Cardiac muscle cell (in vitro differentiated cells and primary cell): ENCODE results near the gene MIOS. TPM values are rescaled to one million over a fixed set of nuclear protein-coding genes. Genes with fewer than 3 reads are reported as not detected.

Source experiments
- DNase-seq, 2 donors: peaks; one replicate each; pipeline versions ENCODE4 v3.0.0 to v3.0.0-alpha.2; 2010 to 2017; ENCODE audit warnings: low read depth in 1 of 2, low spot score in 1 of 2
- H3K27ac ChIP-seq: fragments of 200-600 bp; sonication (generic); 2 replicates; pipeline ENCODE4 v1.5.1; 2016
- H3K27me3 ChIP-seq: fragments of 200-600 bp; sonication (generic); 2 replicates; pipeline ENCODE4 v1.6.0; 2016; ENCODE audit warnings: control low read depth
- H3K36me3 ChIP-seq: fragments of 200-600 bp; sonication (generic); 2 replicates; pipeline ENCODE4 v1.5.1; 2016; ENCODE audit warnings: control low read depth
- H3K4me1 ChIP-seq: fragments of 200-600 bp; sonication (generic); 2 replicates; pipeline ENCODE4 v1.8.1; 2017; ENCODE audit warnings: low read depth, mild to moderate bottlenecking, mixed run types
- H3K4me3 ChIP-seq: fragments of 200-600 bp; sonication (generic); 2 replicates; pipeline ENCODE4 v1.5.1; 2016; ENCODE audit warnings: mild to moderate bottlenecking
- H3K9me3 ChIP-seq: fragments of 200-600 bp; sonication (generic); 2 replicates; pipeline ENCODE4 v1.5.1; 2017; ENCODE audit warnings: low read depth, mild to moderate bottlenecking, control low read depth
- CTCF ChIP-seq: IDR thresholded peaks from 2 replicates; pipeline ENCODE4 v1.5.1; 2012; ENCODE audit warnings: low read depth, mild to moderate bottlenecking, low read length
- polyA plus RNA-seq: library from polyadenylated mRNA; unstranded; fragments of >200 nt; fragmentation: Nextera tagmentation; extraction: Ambion mirVana; gene quantifications from 2 replicates; pipeline ENCODE4 v1.2.1, GENCODE V29; 2016
- total RNA-seq: library from RNA; depleted of rRNA; stranded (reverse); fragments of >200 nt; gene quantifications from 2 replicates; pipeline ENCODE4 v1.2.3, GENCODE V29; 2016

The MIOS gene
- total and polyA plus RNA-seq, 2 experiments from 2014 or later = 18.1 to 32.6 TPM

DNA sequence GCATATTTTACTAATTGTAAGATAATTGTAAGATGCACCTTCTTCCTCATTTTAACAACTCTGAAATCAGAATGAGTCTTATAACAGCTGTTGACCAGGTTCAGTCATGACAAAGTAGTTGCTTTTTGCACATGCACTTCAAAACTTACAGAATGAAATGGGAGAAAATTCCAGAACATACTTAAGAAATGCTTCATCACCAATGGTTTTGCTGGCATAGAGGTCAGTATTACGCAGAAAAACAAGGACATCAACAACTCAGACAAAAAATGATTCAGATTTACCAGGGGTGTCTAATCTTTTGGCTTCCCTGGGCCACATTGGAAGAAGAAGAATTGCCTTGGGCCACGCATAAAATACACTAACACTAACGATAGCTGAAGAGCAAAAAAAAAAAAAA lies 44.3 kb upstream of the MIOS start:
- H3K4me1 ChIP-seq = no peaks in the 10 kb centered on the region
- TF ChIP-seq CTCF = no peak
- H3K9me3 ChIP-seq = no peaks in the 10 kb centered on the region
- H3K4me3 ChIP-seq = no peak overlapping the region
- no peak for DNase-seq
- H3K27ac ChIP-seq = no peak overlapping the region
- no peaks in the 10 kb centered on the region for H3K36me3 ChIP-seq
- H3K27me3 ChIP-seq = no peaks in the 10 kb centered on the region

DNA sequence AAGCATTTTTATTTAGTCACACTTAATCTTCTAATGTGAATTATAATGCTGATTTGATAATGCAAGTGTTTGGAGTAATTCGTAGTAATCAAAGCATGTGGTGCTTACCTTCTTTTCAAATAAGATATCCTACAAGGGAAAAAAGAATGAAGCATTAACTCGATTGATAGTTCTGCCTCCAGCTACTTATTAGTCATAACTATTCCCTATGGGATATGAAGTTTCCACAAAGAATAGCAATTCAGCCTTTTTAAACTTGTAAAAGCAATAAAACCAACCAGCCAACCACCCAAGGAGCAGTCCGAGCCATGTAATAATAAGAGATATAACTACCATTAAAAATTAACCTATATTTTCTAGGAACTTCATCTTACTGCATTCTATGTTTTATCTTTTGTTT lies 42.6 kb upstream of the MIOS start:
- TF ChIP-seq CTCF = no peak
- Histone ChIP-seq H3K27ac (no peak overlapping the region), H3K36me3 (no peaks in the 10 kb centered on the region), H3K4me3 (no peak overlapping the region), H3K4me1 (no peaks in the 10 kb centered on the region), H3K27me3 (no peaks in the 10 kb centered on the region), H3K9me3 (no peaks in the 10 kb centered on the region)
- DNase-seq = no peak

DNA sequence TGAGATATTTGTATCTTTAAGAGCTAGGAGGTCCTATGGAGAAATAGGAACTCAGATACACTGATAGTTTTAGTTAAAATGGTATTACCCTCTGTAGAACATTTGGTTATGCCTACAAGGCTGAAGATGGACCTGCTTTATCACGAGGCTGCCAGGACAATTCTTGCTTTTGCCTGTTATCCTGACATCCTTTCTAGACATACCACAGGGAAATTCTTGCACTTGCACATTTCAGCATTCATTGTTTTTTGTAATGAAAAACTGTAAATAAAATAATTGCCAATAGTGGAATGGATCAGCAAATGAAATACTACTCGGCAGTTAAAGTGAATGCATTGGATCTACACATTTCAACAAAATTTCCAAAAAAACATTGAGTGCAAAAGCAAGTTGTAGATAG lies 40.7 kb upstream of the MIOS start:
- no peak for TF ChIP-seq CTCF
- Histone ChIP-seq H3K4me1 (no peaks in the 10 kb centered on the region), H3K27ac (no peak overlapping the region), H3K27me3 (no peaks in the 10 kb centered on the region), H3K36me3 (no peaks in the 10 kb centered on the region), H3K9me3 (no peaks in the 10 kb centered on the region), H3K4me3 (no peak overlapping the region)
- DNase-seq = no peak

- no peak for TF ChIP-seq CTCF
- no peak for DNase-seq
- H3K36me3 ChIP-seq = no peaks in the 10 kb centered on the region
- H3K4me1 ChIP-seq = no peaks in the 10 kb centered on the region
- H3K27ac ChIP-seq = no peak overlapping the region
- no peak overlapping the region for H3K4me3 ChIP-seq
- no peaks in the 10 kb centered on the region for H3K9me3 ChIP-seq
- no peaks in the 10 kb centered on the region for H3K27me3 ChIP-seq
These were observed 39.6 kb upstream of the MIOS start for GRCh38 chr7:7527047-7527446.

DNA sequence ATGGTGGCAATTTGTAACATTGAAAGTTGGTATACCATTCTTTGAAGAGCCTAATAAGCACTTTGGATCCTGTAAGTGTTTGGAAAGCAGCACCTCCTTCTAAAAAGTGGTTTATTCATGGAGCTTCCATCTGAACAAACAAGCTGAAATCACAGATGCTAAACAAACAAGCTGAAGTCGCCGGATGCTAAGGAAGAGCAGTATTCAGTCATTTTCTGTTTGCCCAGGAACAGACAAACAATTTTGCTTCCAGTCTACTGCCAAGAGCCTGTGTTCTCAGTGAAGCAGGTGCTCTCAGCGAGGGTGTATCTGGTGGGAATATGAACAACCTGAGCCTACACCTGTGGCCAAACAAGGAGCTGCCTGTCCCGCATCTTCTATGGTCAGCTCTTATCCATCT lies 37.4 kb upstream of the MIOS start:
- no peaks in the 10 kb centered on the region for H3K4me1 ChIP-seq
- H3K36me3 ChIP-seq = no peaks in the 10 kb centered on the region
- DNase-seq = no peak
- no peak for TF ChIP-seq CTCF
- no peaks in the 10 kb centered on the region for H3K9me3 ChIP-seq
- H3K27me3 ChIP-seq = no peaks in the 10 kb centered on the region
- H3K27ac ChIP-seq = no peak overlapping the region
- no peak overlapping the region for H3K4me3 ChIP-seq

DNA sequence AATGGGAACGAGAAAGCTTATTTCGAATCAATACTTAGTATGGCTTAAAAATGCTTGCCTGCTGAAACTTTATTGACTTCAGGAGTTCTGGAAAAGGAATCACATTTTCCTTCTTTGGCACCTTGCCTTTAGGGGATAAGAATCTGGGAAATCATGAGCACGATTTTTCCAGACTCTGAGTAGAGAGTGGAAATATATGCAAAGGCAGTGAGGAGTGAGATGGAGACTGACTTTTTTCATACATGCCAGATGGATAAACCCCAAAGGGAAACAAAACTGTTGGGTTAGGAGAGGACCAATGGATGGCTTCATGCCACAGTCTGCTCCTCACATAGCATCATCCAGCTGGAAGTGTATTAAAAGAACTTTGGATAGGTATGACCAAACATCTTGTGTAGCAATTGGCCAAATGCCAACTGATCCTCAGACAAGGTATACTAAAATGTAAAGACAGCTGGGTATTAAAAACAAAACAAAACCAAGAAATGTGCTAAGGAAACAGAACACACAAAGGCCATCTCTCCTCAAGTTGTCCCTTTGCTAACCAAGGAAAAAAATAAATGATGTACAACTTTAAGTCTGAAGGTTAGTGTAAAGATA lies 32.8 kb upstream of the MIOS start:
- H3K9me3 ChIP-seq = no peaks in the 10 kb centered on the region
- no peak overlapping the region for H3K27ac ChIP-seq
- no peak overlapping the region for H3K4me3 ChIP-seq
- no peaks in the 10 kb centered on the region for H3K36me3 ChIP-seq
- TF ChIP-seq CTCF = no peak
- DNase-seq = no peak
- no peaks in the 10 kb centered on the region for H3K27me3 ChIP-seq
- no peaks in the 10 kb centered on the region for H3K4me1 ChIP-seq
